ENCODE measurements around the gene PTH1R.

PTH1R gene

DNA sequence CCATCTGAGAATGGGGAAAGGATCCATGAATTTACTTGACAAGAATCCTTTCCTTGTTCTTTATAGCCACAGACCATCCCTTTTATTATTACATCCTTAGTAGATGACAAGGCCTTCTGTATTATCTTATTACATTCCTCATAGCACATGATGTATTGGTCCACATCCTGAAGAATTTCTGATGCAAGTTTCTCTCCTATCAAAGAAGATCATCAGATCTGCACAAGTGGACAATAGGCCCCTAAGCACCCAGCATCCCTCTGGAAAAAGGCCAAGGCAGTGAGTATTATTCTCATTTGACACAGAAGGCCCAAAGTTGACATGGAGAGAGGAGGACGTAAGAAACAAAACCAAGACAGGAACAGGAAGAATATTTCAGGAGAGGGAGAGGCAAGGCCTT lies 45.7 kb upstream of the PTH1R start:
- no peak overlapping the region for H3K27ac ChIP-seq (ENCODE audit: low read length)
- no peak overlapping the region for H3K4me2 ChIP-seq (ENCODE audit: low read length)
- H3K27me3 ChIP-seq (ENCODE audit: low read depth, low read length): no peaks in the 10 kb centered on the region
- no peak overlapping the region for H2AFZ ChIP-seq (ENCODE audit: low read depth, low read length)
- H4K20me1 ChIP-seq (ENCODE audit: insufficient read depth, low read length): no peaks in the 10 kb centered on the region
- H3K36me3 ChIP-seq (replicated peaks; ENCODE audit: low read depth, low read length): no peaks in the 10 kb centered on the region
- no peak overlapping the region for H3K9ac ChIP-seq (ENCODE audit: low read length)
- TF ChIP-seq, protein P1, sequence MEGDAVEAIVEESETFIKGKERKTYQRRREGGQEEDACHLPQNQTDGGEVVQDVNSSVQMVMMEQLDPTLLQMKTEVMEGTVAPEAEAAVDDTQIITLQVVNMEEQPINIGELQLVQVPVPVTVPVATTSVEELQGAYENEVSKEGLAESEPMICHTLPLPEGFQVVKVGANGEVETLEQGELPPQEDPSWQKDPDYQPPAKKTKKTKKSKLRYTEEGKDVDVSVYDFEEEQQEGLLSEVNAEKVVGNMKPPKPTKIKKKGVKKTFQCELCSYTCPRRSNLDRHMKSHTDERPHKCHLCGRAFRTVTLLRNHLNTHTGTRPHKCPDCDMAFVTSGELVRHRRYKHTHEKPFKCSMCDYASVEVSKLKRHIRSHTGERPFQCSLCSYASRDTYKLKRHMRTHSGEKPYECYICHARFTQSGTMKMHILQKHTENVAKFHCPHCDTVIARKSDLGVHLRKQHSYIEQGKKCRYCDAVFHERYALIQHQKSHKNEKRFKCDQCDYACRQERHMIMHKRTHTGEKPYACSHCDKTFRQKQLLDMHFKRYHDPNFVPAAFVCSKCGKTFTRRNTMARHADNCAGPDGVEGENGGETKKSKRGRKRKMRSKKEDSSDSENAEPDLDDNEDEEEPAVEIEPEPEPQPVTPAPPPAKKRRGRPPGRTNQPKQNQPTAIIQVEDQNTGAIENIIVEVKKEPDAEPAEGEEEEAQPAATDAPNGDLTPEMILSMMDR (IDR thresholded peaks at IDR 0.05; ENCODE audit: low read depth, low read length): no peak
- TF ChIP-seq EZH2phosphoT487 (IDR thresholded peaks at IDR 0.05; ENCODE audit: low read depth): no peak
- no peak overlapping the region for H3K4me3 ChIP-seq (ENCODE audit: low read length)
- H3K79me2 ChIP-seq (ENCODE audit: low read length): no peaks in the 10 kb centered on the region
- H3K9me3 ChIP-seq (ENCODE audit: insufficient read depth, low read length): no peaks in the 10 kb centered on the region
- H3K4me1 ChIP-seq (ENCODE audit: low read length): no peaks in the 10 kb centered on the region

DNA sequence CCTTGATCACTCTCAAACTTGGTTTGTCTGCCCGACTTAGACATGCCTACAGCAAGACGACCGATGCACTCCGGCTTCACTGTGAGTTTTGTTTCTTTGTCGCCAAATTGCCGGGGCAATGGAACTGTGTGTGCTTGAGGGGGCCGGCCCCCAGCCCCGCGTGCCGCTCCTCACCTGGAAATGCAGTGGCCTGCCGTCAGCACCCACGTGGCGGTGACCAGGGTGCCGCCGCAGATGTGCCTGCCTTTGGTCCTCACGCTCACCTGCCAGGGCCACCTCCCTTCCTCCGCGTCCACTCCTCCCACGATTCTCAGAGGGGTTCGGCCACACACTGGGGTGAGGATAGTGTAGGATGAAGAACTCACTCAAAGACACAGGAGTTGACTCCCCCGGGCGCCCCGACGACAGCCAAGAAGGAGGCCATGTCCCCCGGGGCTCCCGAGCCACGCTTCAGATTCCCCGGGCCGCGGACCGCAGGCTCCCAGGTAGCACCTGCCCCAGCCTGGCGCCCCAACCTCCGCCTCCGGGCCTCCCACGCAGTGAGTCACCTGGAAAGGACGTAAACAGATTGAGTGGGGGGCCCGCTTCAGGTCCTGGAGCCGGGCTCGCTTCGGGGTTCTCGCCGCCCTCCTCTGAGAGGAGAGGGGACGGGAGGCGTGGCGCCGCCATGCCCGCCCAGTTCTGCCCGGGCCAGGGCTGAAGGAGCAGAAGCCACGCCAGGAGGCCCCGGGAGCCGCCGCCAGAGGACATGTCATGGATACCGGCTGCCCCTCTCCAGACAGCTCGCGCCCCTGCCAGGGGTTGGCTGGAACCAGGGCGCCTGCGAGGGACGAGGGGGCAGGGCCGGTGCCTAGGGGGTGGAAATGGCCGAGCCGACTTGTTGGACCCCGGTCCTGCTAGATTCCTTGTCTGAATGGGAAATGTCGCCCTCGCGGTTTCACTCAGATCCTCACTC lies 43.9 kb upstream of the PTH1R start:
- Histone ChIP-seq H2AFZ (ENCODE audit: low read depth, low read length) (no peak overlapping the region), H3K4me2 (ENCODE audit: low read length) (no peak overlapping the region), H3K36me3 (replicated peaks; ENCODE audit: low read depth, low read length) (peaks cover 8% of the 10 kb centered on the region), H4K20me1 (ENCODE audit: insufficient read depth, low read length) (no peaks in the 10 kb centered on the region), H3K9ac (ENCODE audit: low read length) (no peak overlapping the region), H3K79me2 (ENCODE audit: low read length) (no peaks in the 10 kb centered on the region), H3K27ac (ENCODE audit: low read length) (no peak overlapping the region), H3K9me3 (ENCODE audit: insufficient read depth, low read length) (peaks cover 9% of the 10 kb centered on the region), H3K4me1 (ENCODE audit: low read length) (no peaks in the 10 kb centered on the region), H3K27me3 (ENCODE audit: low read depth, low read length) (no peaks in the 10 kb centered on the region), H3K4me3 (ENCODE audit: low read length) (no peak overlapping the region)
- TF ChIP-seq, protein P1 (IDR thresholded peaks at IDR 0.05; ENCODE audit: low read depth, low read length): no peak
- TF ChIP-seq EZH2phosphoT487 (IDR thresholded peaks at IDR 0.05; ENCODE audit: low read depth): no peak

DNA sequence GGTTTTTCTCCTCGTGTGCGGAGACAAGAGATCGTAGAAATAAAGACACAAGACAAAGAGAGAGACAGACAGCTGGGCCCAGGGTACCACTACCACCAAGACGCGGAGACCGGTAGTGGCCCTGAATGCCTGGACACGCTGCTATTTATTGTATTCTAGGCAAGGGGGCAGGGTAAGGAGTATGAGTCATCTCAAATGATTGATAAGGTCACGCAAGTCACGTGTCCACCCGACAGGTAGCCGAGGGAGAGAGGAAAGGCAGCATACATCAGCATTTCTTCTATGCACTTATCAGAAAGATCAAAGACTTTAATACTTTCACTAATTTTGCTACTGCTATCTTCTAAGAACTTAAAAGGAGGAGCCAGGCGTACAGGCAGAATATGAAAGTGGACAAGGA lies 42.5 kb upstream of the PTH1R start:
- peaks cover 17% of the 10 kb centered on the region for H3K9me3 ChIP-seq (ENCODE audit: insufficient read depth, low read length)
- peaks cover 8% of the 10 kb centered on the region for H3K36me3 ChIP-seq (replicated peaks; ENCODE audit: low read depth, low read length)
- no peak overlapping the region for H3K4me2 ChIP-seq (ENCODE audit: low read length)
- H3K79me2 ChIP-seq (ENCODE audit: low read length): no peaks in the 10 kb centered on the region
- no peak for TF ChIP-seq EZH2phosphoT487 (IDR thresholded peaks at IDR 0.05; ENCODE audit: low read depth)
- TF ChIP-seq, protein P1 (IDR thresholded peaks at IDR 0.05; ENCODE audit: low read depth, low read length): no peak
- H3K27ac ChIP-seq (ENCODE audit: low read length): no peak overlapping the region
- no peaks in the 10 kb centered on the region for H3K4me1 ChIP-seq (ENCODE audit: low read length)
- no peak overlapping the region for H3K4me3 ChIP-seq (ENCODE audit: low read length)
- no peak overlapping the region for H3K9ac ChIP-seq (ENCODE audit: low read length)
- H3K27me3 ChIP-seq (ENCODE audit: low read depth, low read length): no peaks in the 10 kb centered on the region
- H2AFZ ChIP-seq (ENCODE audit: low read depth, low read length): no peak overlapping the region
- H4K20me1 ChIP-seq (ENCODE audit: insufficient read depth, low read length): no peaks in the 10 kb centered on the region

DNA sequence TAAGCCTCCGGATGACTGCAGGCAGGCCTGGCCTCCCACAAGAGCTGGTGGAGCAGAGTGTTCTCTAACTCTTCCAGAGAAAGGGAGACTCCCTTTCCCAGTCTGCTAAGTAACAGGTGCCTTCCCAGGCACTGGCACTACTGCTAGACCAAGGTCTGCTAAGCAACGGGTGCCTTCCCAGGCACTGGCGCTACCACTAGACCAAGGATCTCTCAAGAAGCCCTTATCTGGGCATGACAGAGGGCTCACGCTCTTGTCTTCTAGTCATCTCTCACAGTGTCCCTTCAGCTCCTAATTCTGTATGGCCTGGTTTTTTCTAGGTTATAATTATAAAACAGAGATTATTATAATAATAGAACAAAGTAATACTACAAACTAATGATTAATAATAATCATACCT lies 42.0 kb upstream of the PTH1R start:
- no peaks in the 10 kb centered on the region for H3K79me2 ChIP-seq (ENCODE audit: low read length)
- H3K4me3 ChIP-seq (ENCODE audit: low read length): no peak overlapping the region
- H2AFZ ChIP-seq (ENCODE audit: low read depth, low read length): no peak overlapping the region
- H3K27me3 ChIP-seq (ENCODE audit: low read depth, low read length): no peaks in the 10 kb centered on the region
- H3K4me1 ChIP-seq (ENCODE audit: low read length): no peaks in the 10 kb centered on the region
- no peak overlapping the region for H3K4me2 ChIP-seq (ENCODE audit: low read length)
- no peak overlapping the region for H3K27ac ChIP-seq (ENCODE audit: low read length)
- H3K9me3 ChIP-seq (ENCODE audit: insufficient read depth, low read length): peaks cover 19% of the 10 kb centered on the region
- H4K20me1 ChIP-seq (ENCODE audit: insufficient read depth, low read length): no peaks in the 10 kb centered on the region
- TF ChIP-seq EZH2phosphoT487 (IDR thresholded peaks at IDR 0.05; ENCODE audit: low read depth): no peak
- TF ChIP-seq, protein P1 (IDR thresholded peaks at IDR 0.05; ENCODE audit: low read depth, low read length): no peak
- H3K36me3 ChIP-seq (replicated peaks; ENCODE audit: low read depth, low read length): peaks cover 10% of the 10 kb centered on the region
- H3K9ac ChIP-seq (ENCODE audit: low read length): no peak overlapping the region

Measured in OCI-LY3 (cell line).